A549 (cell line): Measurements from ENCODE around the gene ACSM5.
"Not testable (repeated sequence)": the region's sequence is repeated elsewhere in the genome, so short reads cannot be mapped to it uniquely, and the experiment has no call there.

Experiments used
- BHLHE40 ChIP-seq: IDR thresholded peaks from 2 replicates; pipeline ENCODE4 v1.6.1; 2012; ENCODE audit warnings: low read depth, low read length, inconsistent platforms
- CBX8 ChIP-seq: fragments of 200-600 bp; sonication (generic); IDR thresholded peaks from 2 replicates; pipeline ENCODE4 v1.6.1; 2016
- CEBPB ChIP-seq, 2 experiments: fragments of >200 bp in 1 of 2; sonication (Bioruptor Twin) in 1 of 2; formaldehyde crosslinking in 1 of 2; IDR thresholded peaks; 2 replicates each; pipeline ENCODE4 v1.6.1; 2012 to 2016
- CHD4 ChIP-seq: fragments of 200-600 bp; sonication (generic); IDR thresholded peaks from 2 replicates; pipeline ENCODE4 v1.6.1; 2016; ENCODE audit warnings: antibody characterized with exemption, mild to moderate bottlenecking, borderline replicate concordance
- CTCF ChIP-seq: fragments of >200 bp; sonication (Bioruptor Twin); formaldehyde crosslinking; IDR thresholded peaks from 3 replicates; pipeline ENCODE4 v1.5.1; 2016
- E2F6 ChIP-seq: IDR thresholded peaks from 2 replicates; pipeline ENCODE4 v1.6.1; 2012; ENCODE audit warnings: low read depth, borderline replicate concordance
- MAFK ChIP-seq: fragments of 450-650 bp; IDR thresholded peaks from 2 replicates; pipeline ENCODE4 v1.6.1; 2014; ENCODE audit not compliant: partially characterized antibody
- NPAS2 ChIP-seq: fragments of 250-450 bp; sonication (Bioruptor Pico); IDR thresholded peaks from 2 replicates; pipeline ENCODE4 v1.8.0; 2022; ENCODE audit warnings: mild to moderate bottlenecking, moderate library complexity, borderline replicate concordance
- POLR2A ChIP-seq: IDR thresholded peaks from 2 replicates; pipeline ENCODE4 v1.6.1; 2012; ENCODE audit warnings: mild to moderate bottlenecking, low read length
- RAD21 ChIP-seq, 2 experiments: fragments of >200 bp in 1 of 2; sonication (Bioruptor Twin) in 1 of 2; formaldehyde crosslinking in 1 of 2; IDR thresholded peaks in 1 of 2; conservative IDR thresholded peaks in 1 of 2; 2 replicates in 1 of 2; 3 replicates in 1 of 2; pipeline ENCODE4 v1.6.1; 2012 to 2018; ENCODE audit warnings: inconsistent platforms in 1 of 2
- RNF2 ChIP-seq: fragments of 200-600 bp; sonication (generic); IDR thresholded peaks from 2 replicates; pipeline ENCODE4 v1.6.1; 2016; ENCODE audit warnings: low read depth, mild to moderate bottlenecking, antibody characterized with exemption, moderate library complexity, borderline replicate concordance

- not testable (repeated sequence) for TF ChIP-seq CTCF; RNF2; MAFK; E2F6; CEBPB (IDR thresholded peaks at IDR 0.05); POLR2A; NPAS2; CHD4; RAD21 (conservative IDR thresholded peaks at IDR 0.05 in 1 of 2, IDR thresholded peaks at IDR 0.05 in 1 of 2); CBX8; BHLHE40
Measured at GRCh38 chr16:20441859-20442258, 32.5 kb downstream of the ACSM5 start.
